ENCODE results near the gene LAMA2. TPM values are rescaled to one million over a fixed set of nuclear protein-coding genes. Genes with fewer than 3 reads are reported as not detected.

The LAMA2 gene
- total RNA-seq, 4 donors from 2014 or later, result 1.7 to 112 (median 19.6) TPM

- WGBS, 2 donors, result 5 to 9% methylated on average over 9 of the region's 9 CpGs
Measured at GRCh38 chr6:129370268-129370916, 487.5 kb downstream of the LAMA2 start.

GRCh38 chr6:129381885-129382284, 498.9 kb downstream of the LAMA2 start:
- Histone ChIP-seq H3K36me3 (no peaks in the 10 kb centered on the region), H3K9me3 (no peaks in the 10 kb centered on the region), H3K27me3 (no peaks in the 10 kb centered on the region), H3K4me1 (no peaks in the 10 kb centered on the region), H3K27ac (no peak overlapping the region), H3K4me3 (no peak overlapping the region)
- no peak for TF ChIP-seq POLR2A (IDR thresholded peaks at IDR 0.05)
- TF ChIP-seq, protein P1, sequence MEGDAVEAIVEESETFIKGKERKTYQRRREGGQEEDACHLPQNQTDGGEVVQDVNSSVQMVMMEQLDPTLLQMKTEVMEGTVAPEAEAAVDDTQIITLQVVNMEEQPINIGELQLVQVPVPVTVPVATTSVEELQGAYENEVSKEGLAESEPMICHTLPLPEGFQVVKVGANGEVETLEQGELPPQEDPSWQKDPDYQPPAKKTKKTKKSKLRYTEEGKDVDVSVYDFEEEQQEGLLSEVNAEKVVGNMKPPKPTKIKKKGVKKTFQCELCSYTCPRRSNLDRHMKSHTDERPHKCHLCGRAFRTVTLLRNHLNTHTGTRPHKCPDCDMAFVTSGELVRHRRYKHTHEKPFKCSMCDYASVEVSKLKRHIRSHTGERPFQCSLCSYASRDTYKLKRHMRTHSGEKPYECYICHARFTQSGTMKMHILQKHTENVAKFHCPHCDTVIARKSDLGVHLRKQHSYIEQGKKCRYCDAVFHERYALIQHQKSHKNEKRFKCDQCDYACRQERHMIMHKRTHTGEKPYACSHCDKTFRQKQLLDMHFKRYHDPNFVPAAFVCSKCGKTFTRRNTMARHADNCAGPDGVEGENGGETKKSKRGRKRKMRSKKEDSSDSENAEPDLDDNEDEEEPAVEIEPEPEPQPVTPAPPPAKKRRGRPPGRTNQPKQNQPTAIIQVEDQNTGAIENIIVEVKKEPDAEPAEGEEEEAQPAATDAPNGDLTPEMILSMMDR (IDR thresholded peaks at IDR 0.05), result no peak
- intact Hi-C loops (cut with DNase I), result no loop called here
- 67 to 70% methylated on average over 2 of the region's 2 CpGs for WGBS, 2 donors
- DNase-seq, result no peak

More at GRCh38 chr6:129370268-129370916, 487.5 kb downstream of the LAMA2 start:
- H3K4me1 ChIP-seq, result peaks cover 0 to 6% (median 0%) of the 10 kb centered on the region in 3 donors
- DNase-seq, result no peak
- no peak overlapping the region for H3K27ac ChIP-seq
- H3K27me3 ChIP-seq, result no peaks in the 10 kb centered on the region
- no peaks in the 10 kb centered on the region for H3K36me3 ChIP-seq
- TF ChIP-seq, protein P1 (IDR thresholded peaks at IDR 0.05), result peak; percentile 31 to 69 (median 58)
- no peak for TF ChIP-seq POLR2A (IDR thresholded peaks at IDR 0.05)
- no peaks in the 10 kb centered on the region for H3K9me3 ChIP-seq
- intact Hi-C loops (cut with DNase I), result no loop called here
- H3K4me3 ChIP-seq, result no peak overlapping the region

GRCh38 chr6:129382916-129383315, 500.0 kb downstream of the LAMA2 start:
- Histone ChIP-seq H3K27me3 (no peaks in the 10 kb centered on the region), H3K36me3 (no peaks in the 10 kb centered on the region), H3K4me1 (no peaks in the 10 kb centered on the region), H3K27ac (no peak overlapping the region), H3K9me3 (no peaks in the 10 kb centered on the region), H3K4me3 (no peak overlapping the region)
- WGBS, 2 donors, result 86 to 93% methylated on average over 7 of the region's 7 CpGs
- no peak for DNase-seq
- TF ChIP-seq, protein P1 (IDR thresholded peaks at IDR 0.05), result no peak
- no peak for TF ChIP-seq POLR2A (IDR thresholded peaks at IDR 0.05)
- intact Hi-C loops (cut with DNase I), result no loop called here

DNA sequence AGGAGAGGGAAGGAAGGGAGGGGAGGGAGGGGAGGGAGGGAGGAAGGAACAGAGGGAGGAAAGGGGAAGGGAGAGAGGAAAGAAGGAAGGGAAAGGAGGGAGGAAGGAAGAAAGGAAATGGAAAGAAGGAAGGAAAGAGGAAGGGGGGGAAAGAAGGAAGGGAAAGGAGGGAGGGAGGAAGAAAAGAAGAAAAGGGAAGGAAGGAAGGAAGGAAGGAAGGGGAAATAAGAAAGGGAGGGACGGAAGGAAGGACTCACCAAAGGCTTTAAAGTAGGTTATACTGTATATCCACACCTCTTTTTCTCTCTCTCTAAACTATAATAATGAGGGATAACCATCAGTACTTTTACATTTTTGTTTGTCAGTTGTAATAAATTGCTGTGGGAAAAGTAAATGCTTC, 502.2 kb downstream of the LAMA2 start:
- Histone ChIP-seq H3K4me1 (no peaks in the 10 kb centered on the region), H3K27me3 (no peaks in the 10 kb centered on the region), H3K9me3 (no peaks in the 10 kb centered on the region), H3K27ac (no peak overlapping the region), H3K4me3 (no peak overlapping the region), H3K36me3 (no peaks in the 10 kb centered on the region)
- WGBS, 2 donors, result 75 to 83% methylated on average over 1 of the region's 1 CpG
- intact Hi-C loops (cut with DNase I), result no loop called here
- DNase-seq, result no peak
- no peak for TF ChIP-seq POLR2A (IDR thresholded peaks at IDR 0.05)
- TF ChIP-seq, protein P1 (IDR thresholded peaks at IDR 0.05), result no peak

GRCh38 chr6:129390900-129391299, 508.0 kb downstream of the LAMA2 start:
- Histone ChIP-seq H3K27me3 (no peaks in the 10 kb centered on the region), H3K4me3 (no peak overlapping the region), H3K4me1 (no peaks in the 10 kb centered on the region), H3K36me3 (no peaks in the 10 kb centered on the region), H3K27ac (no peak overlapping the region), H3K9me3 (no peaks in the 10 kb centered on the region)
- no peak for DNase-seq
- intact Hi-C loops (cut with DNase I), result no loop called here
- 76 to 87% methylated on average over 2 of the region's 2 CpGs for WGBS, 2 donors
- TF ChIP-seq, protein P1 (IDR thresholded peaks at IDR 0.05), result no peak
- TF ChIP-seq POLR2A (IDR thresholded peaks at IDR 0.05), result no peak
